Tibial nerve (tissue), 4 donors: ENCODE results near the gene DOCK1.

Experiments
- CTCF ChIP-seq, 5 experiments: fragments of 200-600 bp in 3 of 5; fragments of 450-650 bp in 2 of 5; sonication (generic) in 3 of 5; IDR thresholded peaks; one replicate each; pipeline ENCODE4 v1.5.1; 2016 to 2019; ENCODE audit warnings: antibody characterized with exemption in 5 of 5, mild to moderate bottlenecking in 3 of 5, moderate library complexity in 2 of 5
- EP300 ChIP-seq, 2 donors: sonication (generic); formaldehyde crosslinking; IDR thresholded peaks; one replicate each; pipeline ENCODE4 v1.6.1; 2017; ENCODE audit warnings: antibody characterized with exemption in 2 of 2, mild to moderate bottlenecking in 1 of 2

- no peak for TF ChIP-seq CTCF (IDR thresholded peaks at IDR 0.05)
- no peak for TF ChIP-seq EP300 (IDR thresholded peaks at IDR 0.05)
Measured at GRCh38 chr10:127089446-127089845, 184.2 kb downstream of the DOCK1 start.
